ENCODE data around the gene PTPN3. TPM values are rescaled to one million over a fixed set of nuclear protein-coding genes. Genes with fewer than 3 reads are reported as not detected.
A peak's percentile ranks its signal among the peaks of the same experiment; 100 is the strongest.

The PTPN3 gene
- total and polyA plus RNA-seq, 10 of the 15 experiments (the other 5 are each of a cell fraction or from before 2014, with no cell fraction given), result 0.18 to 1.3 (median 0.39) TPM

GRCh38 chr9:109401169-109401989 is 96.7 kb downstream of the PTPN3 start (continued):
- TF ChIP-seq, protein P1, sequence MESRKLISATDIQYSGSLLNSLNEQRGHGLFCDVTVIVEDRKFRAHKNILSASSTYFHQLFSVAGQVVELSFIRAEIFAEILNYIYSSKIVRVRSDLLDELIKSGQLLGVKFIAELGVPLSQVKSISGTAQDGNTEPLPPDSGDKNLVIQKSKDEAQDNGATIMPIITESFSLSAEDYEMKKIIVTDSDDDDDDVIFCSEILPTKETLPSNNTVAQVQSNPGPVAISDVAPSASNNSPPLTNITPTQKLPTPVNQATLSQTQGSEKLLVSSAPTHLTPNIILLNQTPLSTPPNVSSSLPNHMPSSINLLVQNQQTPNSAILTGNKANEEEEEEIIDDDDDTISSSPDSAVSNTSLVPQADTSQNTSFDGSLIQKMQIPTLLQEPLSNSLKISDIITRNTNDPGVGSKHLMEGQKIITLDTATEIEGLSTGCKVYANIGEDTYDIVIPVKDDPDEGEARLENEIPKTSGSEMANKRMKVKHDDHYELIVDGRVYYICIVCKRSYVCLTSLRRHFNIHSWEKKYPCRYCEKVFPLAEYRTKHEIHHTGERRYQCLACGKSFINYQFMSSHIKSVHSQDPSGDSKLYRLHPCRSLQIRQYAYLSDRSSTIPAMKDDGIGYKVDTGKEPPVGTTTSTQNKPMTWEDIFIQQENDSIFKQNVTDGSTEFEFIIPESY (IDR thresholded peaks at IDR 0.05), result no peak
- TF ChIP-seq MEF2B (IDR thresholded peaks at IDR 0.05; ENCODE audit: partially characterized antibody, poor library complexity, severe bottlenecking), result no peak
- no peak for TF ChIP-seq POLR2AphosphoS2 (IDR thresholded peaks at IDR 0.05; ENCODE audit: low read depth, low read length)
- no peak for TF ChIP-seq E2F4 (IDR thresholded peaks at IDR 0.05; ENCODE audit: low read depth, low read length)
- TF ChIP-seq, protein P2, sequence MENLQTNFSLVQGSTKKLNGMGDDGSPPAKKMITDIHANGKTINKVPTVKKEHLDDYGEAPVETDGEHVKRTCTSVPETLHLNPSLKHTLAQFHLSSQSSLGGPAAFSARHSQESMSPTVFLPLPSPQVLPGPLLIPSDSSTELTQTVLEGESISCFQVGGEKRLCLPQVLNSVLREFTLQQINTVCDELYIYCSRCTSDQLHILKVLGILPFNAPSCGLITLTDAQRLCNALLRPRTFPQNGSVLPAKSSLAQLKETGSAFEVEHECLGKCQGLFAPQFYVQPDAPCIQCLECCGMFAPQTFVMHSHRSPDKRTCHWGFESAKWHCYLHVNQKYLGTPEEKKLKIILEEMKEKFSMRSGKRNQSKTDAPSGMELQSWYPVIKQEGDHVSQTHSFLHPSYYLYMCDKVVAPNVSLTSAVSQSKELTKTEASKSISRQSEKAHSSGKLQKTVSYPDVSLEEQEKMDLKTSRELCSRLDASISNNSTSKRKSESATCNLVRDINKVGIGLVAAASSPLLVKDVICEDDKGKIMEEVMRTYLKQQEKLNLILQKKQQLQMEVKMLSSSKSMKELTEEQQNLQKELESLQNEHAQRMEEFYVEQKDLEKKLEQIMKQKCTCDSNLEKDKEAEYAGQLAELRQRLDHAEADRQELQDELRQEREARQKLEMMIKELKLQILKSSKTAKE (IDR thresholded peaks at IDR 0.05; ENCODE audit: low read depth, poor library complexity, severe bottlenecking), result peak; percentile 18
- TF ChIP-seq NKRF (conservative IDR thresholded peaks at IDR 0.05), result no peak
- no peak for TF ChIP-seq NFYB (IDR thresholded peaks at IDR 0.05; ENCODE audit: insufficient read depth, low read depth, low read length)
- TF ChIP-seq HDGF (IDR thresholded peaks at IDR 0.05), result no peak
- no peak for TF ChIP-seq IRF3 (IDR thresholded peaks at IDR 0.05)
- no peak for TF ChIP-seq CUX1 (IDR thresholded peaks at IDR 0.05; ENCODE audit: insufficient replicate concordance, low read depth, low read length)
- peak in 1 of 2 experiments; percentile 12; a peak in 1 of 4 replicates for TF ChIP-seq BHLHE40 (IDR thresholded peaks at IDR 0.05; ENCODE audit: borderline replicate concordance in 1 of 2, low read depth in 2 of 2, low read length in 1 of 2)
- no peak for TF ChIP-seq FOXM1 (IDR thresholded peaks at IDR 0.05; ENCODE audit: low read depth, low read length)
- TF ChIP-seq ZNF207 (IDR thresholded peaks at IDR 0.05; ENCODE audit: borderline replicate concordance), result no peak

Measured in GM12878 (cell line).